K562 (cell line): ENCODE data around the gene CDPF1. TPM values are rescaled to one million over a fixed set of nuclear protein-coding genes. Genes with fewer than 3 reads are reported as not detected.

Source experiments
- BRF2 ChIP-seq: IDR thresholded peaks from 3 replicates; pipeline ENCODE4 v1.6.1; 2011; ENCODE audit warnings: borderline replicate concordance, mild to moderate bottlenecking; ENCODE audit not compliant: insufficient read length, insufficient read depth
- CBX5 ChIP-seq: IDR thresholded peaks from 2 replicates; pipeline ENCODE4 v1.6.1; 2014; ENCODE audit warnings: low read depth, borderline replicate concordance
- CSDE1 ChIP-seq, 2 experiments: fragments of 450-650 bp; IDR thresholded peaks; 2 replicates each; pipeline ENCODE4 v1.6.1; 2016; ENCODE audit warnings: mild to moderate bottlenecking in 1 of 2
- CTBP1 ChIP-seq: fragments of 450-650 bp; IDR thresholded peaks from 2 replicates; pipeline ENCODE4 v1.6.1; 2016; ENCODE audit warnings: borderline replicate concordance
- E4F1 ChIP-seq: fragments of 250-450 bp; sonication (Bioruptor Pico); IDR thresholded peaks from 2 replicates; pipeline ENCODE4 v1.5.0; 2021; ENCODE audit warnings: mild to moderate bottlenecking, borderline replicate concordance
- FOXJ2 ChIP-seq: fragments of 200-800 bp; sonication (Bioruptor generic); IDR thresholded peaks from 2 replicates; pipeline ENCODE4 v1.6.1; 2016; ENCODE audit warnings: missing genetic modification characterization, missing compliant biosample characterization
- HDAC8 ChIP-seq: fragments of 450-650 bp; IDR thresholded peaks from 2 replicates; pipeline ENCODE4 v1.6.1; 2016; ENCODE audit warnings: mild to moderate bottlenecking, missing genetic modification characterization, moderate library complexity, missing compliant biosample characterization
- HNRNPLL ChIP-seq: fragments of 200-400 bp; formaldehyde crosslinking; IDR thresholded peaks from 2 replicates; pipeline ENCODE4 v1.6.1; 2017; ENCODE audit warnings: low read length, low read depth, mild to moderate bottlenecking; ENCODE audit not compliant: poor library complexity, severe bottlenecking
- MGA ChIP-seq: fragments of 450-650 bp; IDR thresholded peaks from 2 replicates; pipeline ENCODE4 v1.6.1; 2016; ENCODE audit warnings: mild to moderate bottlenecking, moderate library complexity
- MYNN ChIP-seq, 2 experiments: sonication (generic); formaldehyde crosslinking in 1 of 2; IDR thresholded peaks; 2 replicates each; pipeline versions ENCODE4 v1.5.0 to v1.6.1; 2016 to 2020; ENCODE audit warnings: antibody characterized with exemption in 1 of 2, missing genetic modification reagents in 1 of 2
- NFIC ChIP-seq: fragments of 450-650 bp; IDR thresholded peaks from 2 replicates; pipeline ENCODE4 v1.6.1; 2017; ENCODE audit warnings: mild to moderate bottlenecking, inconsistent platforms
- POLR2A ChIP-seq: fragments of 450-650 bp; conservative IDR thresholded peaks from 2 replicates; pipeline ENCODE4 v1.6.1; 2016
- RAD51 ChIP-seq: fragments of 450-650 bp; IDR thresholded peaks from 2 replicates; pipeline ENCODE4 v1.7.1; 2016; ENCODE audit warnings: low read depth, mild to moderate bottlenecking, borderline replicate concordance
- ZNF212 ChIP-seq: fragments of 450-650 bp; formaldehyde crosslinking; IDR thresholded peaks from 2 replicates; pipeline ENCODE4 v1.4.0; 2020; ENCODE audit warnings: mild to moderate bottlenecking
- polyA plus RNA-seq, 8 experiments: library from polyadenylated mRNA; depleted of rRNA in 4 of 8; stranded (reverse) in 5 of 8; unstranded in 3 of 8; fragments of >200 nt; fragmentation: Nextera tagmentation in 2 of 8; fragmentation: Illumina TruSeq in 1 of 8; extraction: Ambion mirVana in 2 of 8; extraction: Trizol in 1 of 8; gene quantifications; 2 replicates each; pipeline versions ENCODE4 v1.2.1 to v1.2.3, GENCODE V29; 2011 to 2014; ENCODE audit warnings: inconsistent platforms in 1 of 8, missing spikeins in 1 of 8
- total RNA-seq, 7 experiments: library from RNA; depleted of rRNA in 6 of 7; stranded (reverse); fragments of >200 nt in 6 of 7; fragmentation: Illumina TruSeq in 2 of 7; extraction: Trizol in 2 of 7; gene quantifications; 2 replicates each; pipeline versions ENCODE4 v1.2.1 to v1.2.3, GENCODE V29; 2011 to 2021; ENCODE audit warnings: low replicate concordance in 1 of 7

The CDPF1 gene
- total and polyA plus RNA-seq, 9 of the 15 experiments (the other 6 are each of a cell fraction or from before 2014, with no cell fraction given), result 0.84 to 19.5 (median 9.1) TPM

GRCh38 chr22:46256358-46256958 lies 6.4 kb upstream of the CDPF1 start (continued):
- TF ChIP-seq BRF2 (no peak), MGA (peak; percentile 60), CBX5 (no peak), CSDE1 (IDR thresholded peaks at IDR 0.05) (no peak), POLR2A (no peak), RAD51 (no peak), HDAC8 (tag) (no peak), HNRNPLL (no peak), FOXJ2 (tag) (no peak), MYNN (IDR thresholded peaks at IDR 0.05) (no peak), MYNN (CRISPR knock-in tag; IDR thresholded peaks at IDR 0.05) (no peak), NFIC (no peak), ZNF212 (no peak), E4F1 (CRISPR knock-in tag) (no peak), CTBP1 (no peak)
